ENCODE measurements around the gene MMP25.
"Not testable (repeated sequence)": the region's sequence is repeated elsewhere in the genome, so short reads cannot be mapped to it uniquely, and the experiment has no call there.

MMP25 gene

GRCh38 chr16:3029491-3030221 lies 16.7 kb upstream of the MMP25 start:
- DNase-seq (ENCODE audit: low spot score) = no peak

GRCh38 chr16:3030222-3031212 lies 15.8 kb upstream of the MMP25 start:
- no peak for DNase-seq (ENCODE audit: low spot score)

GRCh38 chr16:3032624-3033023 lies 13.7 kb upstream of the MMP25 start:
- DNase-seq (ENCODE audit: low spot score) = no peak

- no peak for DNase-seq (ENCODE audit: low spot score)
Measured at GRCh38 chr16:3035289-3035971, 10.9 kb upstream of the MMP25 start.

- no peak for DNase-seq (ENCODE audit: low spot score)
Measured at GRCh38 chr16:3035972-3036725, 10.2 kb upstream of the MMP25 start.

- no peak for DNase-seq (ENCODE audit: low spot score)
Measured at GRCh38 chr16:3036726-3037315, 9.5 kb upstream of the MMP25 start, which contains the start of gene BICDL2. TSS of gene BICDL2 (minus strand) at chr16:3036944. CDS start at chr16:3035496, 1,448 bp downstream.

GRCh38 chr16:3038256-3038655 lies 8.1 kb upstream of the MMP25 start:
- DNase-seq (ENCODE audit: low spot score) = no peak

- no peak for DNase-seq (ENCODE audit: low spot score)
Measured at GRCh38 chr16:3038896-3039295, 7.5 kb upstream of the MMP25 start.

- no peak for DNase-seq (ENCODE audit: low spot score)
Measured at GRCh38 chr16:3042376-3042775, 4.0 kb upstream of the MMP25 start.

- DNase-seq (ENCODE audit: low spot score) = no peak
Measured at GRCh38 chr16:3044708-3045107, 1.7 kb upstream of the MMP25 start.

GRCh38 chr16:3046641-3047386 lies 453 bp downstream of the MMP25 start:
- no peak for DNase-seq (ENCODE audit: low spot score)

GRCh38 chr16:3047387-3047720 lies 993 bp downstream of the MMP25 start:
- DNase-seq (ENCODE audit: low spot score) = no peak

GRCh38 chr16:3049921-3050481 lies 3.6 kb downstream of the MMP25 start:
- no peak for DNase-seq (ENCODE audit: low spot score)

GRCh38 chr16:3050487-3050886 lies 4.1 kb downstream of the MMP25 start:
- DNase-seq (ENCODE audit: low spot score) = no peak

- DNase-seq (ENCODE audit: low spot score) = no peak
Measured at GRCh38 chr16:3051009-3051408, 4.6 kb downstream of the MMP25 start.

- no peak for DNase-seq (ENCODE audit: low spot score)
Measured at GRCh38 chr16:3051494-3051893, 5.1 kb downstream of the MMP25 start.

GRCh38 chr16:3052571-3053329 lies 6.4 kb downstream of the MMP25 start:
- not testable (repeated sequence) for DNase-seq (ENCODE audit: low spot score)

GRCh38 chr16:3053330-3053710 lies 7.0 kb downstream of the MMP25 start:
- not testable (repeated sequence) for DNase-seq (ENCODE audit: low spot score)

- no peak for DNase-seq (ENCODE audit: low spot score)
Measured at GRCh38 chr16:3054965-3055733, 8.8 kb downstream of the MMP25 start.
